ENCODE results near the gene ELOVL5.

- TF ChIP-seq CTCF (IDR thresholded peaks at IDR 0.05; ENCODE audit: low read depth, low read length, missing input control) (no peak), EGR1 (IDR thresholded peaks at IDR 0.05; ENCODE audit: low read depth in 2 of 2) (no peak), JUND (IDR thresholded peaks at IDR 0.05) (no peak), GABPA (IDR thresholded peaks at IDR 0.05 in 1 of 2, conservative IDR thresholded peaks at IDR 0.05 in 1 of 2) (no peak), TAF1 (conservative IDR thresholded peaks at IDR 0.05) (no peak), RXRA (IDR thresholded peaks at IDR 0.05) (no peak), FOXA2 (IDR thresholded peaks at IDR 0.05) (no peak)
These were observed 11.0 kb upstream of the ELOVL5 start for GRCh38 chr6:53359843-53360092.
